Activated CD4-positive, CD25-positive, alpha-beta regulatory T cell treated with anti-CD3 and anti-CD28 coated beads, Interleukin-2, amount 50 U/mL, for 24 hours (primary cell): ENCODE results near the gene TSC22D1.
"Not testable (repeated sequence)": the region's sequence is repeated elsewhere in the genome, so short reads cannot be mapped to it uniquely, and the experiment has no call there.

ENCODE experiments used
- ATAC-seq, 2 donors: fragments of 150-1000 bp; cut with Tn5 transposase; one replicate each; pipeline ENCODE4 v1.10.0; 2021; ENCODE audit warnings: mild to moderate bottlenecking in 1 of 2, moderate library complexity in 1 of 2

Gene TSC22D1

DNA sequence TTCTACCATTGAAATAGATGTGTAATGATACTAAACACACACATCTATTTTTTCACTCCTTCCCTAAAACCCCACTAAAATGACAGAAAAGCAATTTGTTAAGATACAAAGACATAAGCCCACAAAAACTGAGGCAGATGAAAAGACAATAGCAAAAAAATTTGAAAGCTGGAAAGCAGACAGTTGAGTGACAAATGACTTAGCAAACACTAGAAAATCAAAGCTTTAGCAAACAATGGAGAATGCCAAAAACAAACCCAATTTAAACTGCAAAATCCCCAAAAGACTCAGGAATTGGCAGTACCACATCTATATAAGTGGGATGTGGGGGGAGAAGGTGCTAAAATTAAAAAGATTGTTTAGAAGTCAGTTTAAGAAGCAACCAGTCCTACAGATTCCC, 9.5 kb downstream of the TSC22D1 start:
- ATAC-seq: no peak

DNA sequence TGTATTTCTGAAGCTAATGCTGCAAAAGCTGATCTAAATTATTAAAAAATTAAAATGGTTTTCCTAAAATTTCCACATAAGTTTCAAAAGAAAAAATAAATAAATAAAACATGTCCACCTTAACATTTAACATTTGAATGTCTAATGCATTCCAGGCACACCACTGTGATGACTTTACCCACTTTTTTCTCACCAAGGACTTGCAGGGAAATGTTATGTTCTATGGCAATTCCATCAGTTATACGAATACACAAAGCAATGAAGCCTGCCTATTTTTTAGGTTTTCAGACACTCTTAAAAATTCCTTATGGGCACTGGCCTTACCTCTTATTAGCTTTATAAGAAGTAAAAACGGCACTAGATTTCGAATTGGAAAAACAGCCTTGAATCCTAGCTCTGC, 10.2 kb downstream of the TSC22D1 start:
- no peak for ATAC-seq

DNA sequence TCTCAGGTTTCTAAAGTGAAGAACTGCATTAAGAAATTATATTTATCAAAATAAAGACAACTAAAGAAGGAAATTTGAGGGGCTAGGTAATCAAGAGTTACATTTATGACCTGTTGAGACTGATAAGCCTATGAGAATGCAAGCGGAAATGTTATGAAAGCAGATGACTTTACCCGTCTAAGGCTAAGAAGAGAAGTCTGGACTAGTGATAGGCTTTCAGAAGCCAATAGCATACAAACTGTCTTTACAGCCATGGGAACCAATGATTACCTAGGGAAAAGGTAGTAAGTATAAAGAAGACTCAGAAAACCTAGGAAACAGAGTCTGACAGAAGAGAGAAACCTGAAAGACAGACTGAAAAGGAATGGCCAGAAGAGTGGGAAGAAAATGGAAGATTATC, 11.2 kb downstream of the TSC22D1 start:
- ATAC-seq: no peak

DNA sequence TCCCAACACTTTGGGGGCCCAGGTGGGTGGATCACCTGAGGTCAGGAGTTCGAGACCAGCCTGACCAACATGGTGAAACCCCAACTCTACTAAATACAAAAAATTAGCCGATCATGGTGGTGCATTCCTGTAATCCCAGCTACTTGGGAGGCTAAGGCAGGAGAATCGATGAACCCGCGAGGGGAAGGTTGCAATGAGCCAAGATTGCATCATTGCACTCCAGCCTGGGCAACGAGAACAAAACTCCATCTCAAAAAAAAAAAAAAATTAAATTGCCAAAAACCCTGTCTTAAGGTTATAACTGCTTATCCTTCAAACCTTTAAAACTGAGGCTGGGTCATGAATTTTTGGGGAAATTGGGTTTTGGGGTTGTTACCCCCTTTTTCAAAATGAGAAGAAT, 13.3 kb downstream of the TSC22D1 start:
- ATAC-seq: not testable (repeated sequence)

DNA sequence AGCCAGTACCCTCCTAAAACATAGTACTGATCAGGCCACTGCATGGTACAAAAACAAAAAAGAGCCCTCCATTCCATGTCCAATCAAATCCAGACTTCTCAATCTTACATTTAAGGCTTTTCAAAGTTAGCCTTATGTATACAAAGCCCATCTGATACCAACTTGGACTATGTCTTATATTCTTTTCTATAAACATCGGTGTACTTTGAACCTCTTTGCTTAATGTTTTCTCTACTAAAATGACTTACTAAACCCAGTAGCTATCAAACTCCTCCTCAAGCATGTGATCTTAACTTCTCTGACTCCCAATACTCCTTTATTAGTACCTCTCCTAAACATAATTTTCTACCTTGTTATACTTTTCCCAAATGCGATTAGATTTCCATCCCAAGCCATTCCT, 14.8 kb downstream of the TSC22D1 start:
- ATAC-seq: no peak

DNA sequence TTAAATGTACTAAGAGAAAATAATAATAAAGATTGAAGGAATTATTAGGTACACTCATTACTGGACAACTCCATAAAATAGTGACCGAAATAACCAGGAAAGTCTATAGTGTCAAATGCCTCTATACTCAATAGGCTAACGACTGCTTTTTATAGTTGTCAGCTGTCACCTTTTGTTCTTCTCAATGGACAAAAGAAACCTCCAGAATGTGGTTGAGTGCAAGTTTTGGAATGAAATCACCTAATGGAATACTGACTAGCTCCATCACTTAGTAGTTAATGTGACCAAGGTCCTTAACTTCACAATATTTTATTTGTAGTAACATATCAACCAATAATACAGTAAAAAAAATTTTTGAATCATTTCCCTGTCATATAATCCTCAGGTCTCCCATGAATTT, 18.1 kb downstream of the TSC22D1 start:
- no peak for ATAC-seq

DNA sequence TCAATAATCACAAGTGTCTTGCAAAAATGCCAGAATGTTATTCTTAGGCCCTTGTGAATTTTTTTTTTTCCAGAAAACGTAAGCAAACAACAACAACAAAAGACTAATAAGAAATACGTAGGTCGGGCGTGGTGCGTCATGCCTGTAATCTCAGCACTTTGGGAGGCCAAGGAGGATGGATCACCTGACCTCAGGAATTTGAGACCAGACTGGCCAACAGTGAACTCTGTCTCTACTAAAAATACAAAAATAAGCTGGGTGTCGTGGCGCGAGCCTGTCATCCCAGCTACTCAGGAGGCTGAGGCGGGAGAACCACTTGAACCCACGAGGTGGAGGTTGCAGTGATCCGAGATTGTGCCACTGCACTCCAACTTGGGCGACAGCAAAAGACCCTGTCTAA, 20.9 kb downstream of the TSC22D1 start:
- no peak for ATAC-seq

DNA sequence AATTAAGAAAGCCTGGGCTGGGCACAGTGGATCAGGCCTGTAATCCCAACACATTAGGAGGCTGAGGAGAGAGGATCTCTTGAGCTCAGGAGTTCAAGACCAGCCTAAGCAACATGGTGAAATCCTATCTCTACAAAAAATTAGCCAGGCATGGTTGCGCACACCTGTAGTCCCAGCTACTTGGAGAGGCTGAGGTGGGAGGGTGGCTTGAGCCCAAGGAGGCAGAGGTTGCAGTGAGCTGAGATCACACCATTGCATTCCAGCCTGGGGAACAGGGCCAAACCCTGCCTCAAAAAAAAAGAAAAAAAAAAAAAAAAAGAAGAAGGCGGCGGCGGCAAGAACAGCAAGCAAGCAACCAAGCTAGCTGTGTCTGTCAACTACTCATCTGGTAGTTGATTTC, 26.7 kb downstream of the TSC22D1 start:
- ATAC-seq: no peak

DNA sequence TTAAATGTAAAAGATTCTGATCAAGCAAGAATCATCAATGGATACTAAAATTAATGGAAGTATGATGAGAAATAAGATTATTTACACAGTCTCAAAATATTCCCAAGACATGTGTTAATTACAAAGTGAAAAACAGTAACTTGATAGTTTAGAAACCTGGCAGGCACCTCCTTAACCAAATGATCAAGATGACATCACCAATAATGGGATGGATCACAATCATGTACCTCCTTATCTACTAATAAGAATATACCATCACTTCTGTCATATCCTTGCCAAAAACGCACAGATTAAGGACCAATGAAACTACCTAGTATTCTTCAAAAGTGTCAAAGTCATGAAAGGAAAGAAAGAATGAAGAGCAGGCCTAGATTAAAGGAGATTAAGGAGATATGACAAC, 30.0 kb downstream of the TSC22D1 start:
- no peak for ATAC-seq

DNA sequence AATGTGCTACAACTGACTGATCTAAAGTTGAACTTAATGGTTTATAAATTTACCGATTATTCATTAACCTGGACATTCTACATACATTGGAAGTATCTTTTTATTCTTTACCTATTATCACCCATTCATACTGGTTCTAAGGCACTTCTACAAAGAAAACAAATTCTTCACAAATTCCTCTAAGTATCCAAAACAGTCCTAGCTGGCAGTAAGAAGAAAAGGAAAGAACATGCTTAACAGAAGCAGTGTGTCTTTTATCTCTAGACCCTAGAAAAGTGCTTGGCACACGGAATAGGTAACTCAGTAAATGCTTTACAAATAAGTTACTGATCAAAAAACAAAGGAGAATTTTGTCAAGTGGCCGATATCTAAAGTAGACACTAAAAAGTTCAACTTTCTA, 32.8 kb downstream of the TSC22D1 start:
- no peak for ATAC-seq

DNA sequence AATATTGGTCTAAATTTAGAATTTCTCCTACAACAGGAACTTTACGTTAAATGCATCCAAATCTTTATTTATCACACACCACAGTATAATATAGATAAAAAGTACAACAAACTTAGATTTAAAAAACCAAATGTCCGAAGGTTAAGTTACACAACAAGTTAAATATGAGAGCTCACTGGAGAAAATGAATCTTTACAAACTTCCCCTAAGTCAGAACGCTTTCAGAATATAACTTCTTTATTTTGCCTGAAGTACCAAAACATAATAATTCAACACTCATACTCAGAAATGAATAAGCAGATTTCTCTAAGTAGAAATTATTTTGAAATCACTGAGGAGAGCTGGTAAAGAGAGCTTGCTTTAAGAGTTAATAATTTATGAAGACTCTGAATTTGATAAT, 33.8 kb downstream of the TSC22D1 start:
- ATAC-seq: no peak

DNA sequence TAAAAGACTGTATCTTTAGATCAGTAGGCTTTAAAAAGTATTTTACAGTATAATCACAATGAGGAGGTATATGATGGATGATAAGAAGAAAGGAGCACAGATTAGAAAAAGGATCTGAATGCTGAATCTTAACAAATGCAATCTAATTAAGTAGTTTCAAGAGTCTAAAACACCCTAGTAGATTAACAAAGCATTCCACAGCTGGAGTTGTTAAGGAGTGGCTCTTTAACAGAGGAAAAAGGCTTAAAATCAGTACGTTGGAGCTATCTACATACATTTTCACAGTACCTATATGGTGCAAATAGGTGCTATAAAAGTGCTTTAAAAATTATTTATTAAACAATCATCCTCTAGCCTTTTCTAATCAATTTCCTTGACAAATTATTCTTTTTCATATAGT, 34.5 kb downstream of the TSC22D1 start:
- ATAC-seq: no peak

DNA sequence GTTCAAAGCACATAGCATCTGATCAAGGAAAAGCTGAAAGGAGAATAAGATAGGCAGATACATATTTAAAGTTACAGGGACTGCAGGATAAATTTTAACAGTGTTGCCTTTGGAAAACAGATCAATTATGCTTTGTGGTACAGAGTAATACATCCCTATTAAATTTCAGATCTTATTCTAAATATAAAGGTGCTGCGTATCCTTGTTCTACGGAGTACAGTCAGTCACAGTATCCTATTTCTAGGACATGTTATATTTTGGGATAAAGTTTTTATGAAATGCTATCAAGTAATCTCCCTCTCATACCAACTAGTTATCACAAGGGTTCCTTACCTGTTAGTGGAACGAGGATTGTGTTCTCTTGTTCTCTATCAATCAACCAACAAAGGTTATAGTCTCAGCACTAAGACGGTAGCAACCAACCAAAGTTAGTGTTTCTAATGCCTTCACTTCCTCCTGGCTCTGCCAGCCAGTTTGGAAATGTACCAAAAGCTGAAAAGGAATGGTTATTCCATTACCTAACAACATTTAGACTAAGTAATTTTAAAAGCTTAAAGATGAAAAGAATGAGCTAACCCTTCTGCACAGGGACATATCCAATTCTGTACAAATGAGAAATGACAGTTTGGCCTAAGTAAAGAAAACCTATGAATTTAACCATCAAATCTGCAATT, 35.2 kb downstream of the TSC22D1 start:
- no peak for ATAC-seq

DNA sequence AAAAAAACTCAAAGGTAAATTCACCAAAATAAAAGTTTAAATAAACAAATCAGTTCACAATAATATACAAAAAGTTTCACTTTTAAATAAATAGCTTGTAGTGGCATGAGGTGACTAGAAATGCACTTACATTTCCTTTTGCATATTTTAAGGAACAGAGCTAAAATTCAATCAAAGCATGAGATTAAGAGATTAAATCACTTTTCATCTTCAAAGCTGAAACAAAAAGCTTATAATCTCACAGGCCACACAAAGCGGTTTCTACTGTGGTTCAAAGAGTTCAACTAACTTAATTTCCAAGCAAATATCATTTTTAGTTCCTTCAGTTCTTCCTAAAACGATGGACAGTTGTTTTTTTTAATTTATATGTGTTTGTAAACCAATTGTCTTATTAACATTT, 38.9 kb downstream of the TSC22D1 start:
- no peak for ATAC-seq

DNA sequence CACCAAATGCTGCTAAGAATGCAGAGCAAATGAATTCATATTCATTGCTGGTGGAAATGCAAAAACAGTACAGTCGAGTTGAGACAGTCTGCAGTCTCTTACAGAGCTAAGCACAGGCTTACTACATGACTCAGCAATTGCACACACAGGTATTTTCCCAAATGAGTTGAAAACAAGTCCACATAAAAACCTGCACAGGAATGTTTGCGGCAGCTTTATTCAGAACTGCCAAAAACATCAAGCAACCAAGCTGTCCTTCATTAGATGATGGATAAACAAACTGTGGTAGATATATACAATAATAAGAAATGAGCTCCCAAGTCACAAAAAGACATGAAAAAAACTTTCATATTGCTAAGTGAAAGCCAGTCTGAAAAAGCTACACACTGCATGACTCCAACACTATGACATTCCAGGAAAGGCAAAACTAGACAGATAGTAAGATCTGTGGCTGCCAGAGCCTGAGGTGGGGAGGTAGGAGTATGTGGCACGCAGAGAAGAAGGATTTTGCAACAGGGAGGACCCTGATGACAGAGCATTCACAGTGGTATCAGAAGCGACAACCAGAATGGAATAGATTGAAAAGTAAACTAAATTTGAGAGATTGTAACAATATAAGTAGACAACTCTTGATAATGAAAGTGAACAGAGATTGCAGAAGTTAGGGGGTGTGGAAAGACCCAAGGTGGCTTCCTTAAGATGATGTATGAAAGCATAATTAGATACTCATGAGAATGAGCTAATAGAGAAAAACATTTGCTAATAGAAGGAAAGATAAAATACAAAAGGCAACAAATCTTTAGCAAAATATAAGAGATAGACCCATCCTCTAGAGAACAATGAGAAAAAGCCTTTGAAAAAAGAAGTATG, 52.7 kb downstream of the TSC22D1 start:
- ATAC-seq: peak in 1 of 2 donors; percentile 43

DNA sequence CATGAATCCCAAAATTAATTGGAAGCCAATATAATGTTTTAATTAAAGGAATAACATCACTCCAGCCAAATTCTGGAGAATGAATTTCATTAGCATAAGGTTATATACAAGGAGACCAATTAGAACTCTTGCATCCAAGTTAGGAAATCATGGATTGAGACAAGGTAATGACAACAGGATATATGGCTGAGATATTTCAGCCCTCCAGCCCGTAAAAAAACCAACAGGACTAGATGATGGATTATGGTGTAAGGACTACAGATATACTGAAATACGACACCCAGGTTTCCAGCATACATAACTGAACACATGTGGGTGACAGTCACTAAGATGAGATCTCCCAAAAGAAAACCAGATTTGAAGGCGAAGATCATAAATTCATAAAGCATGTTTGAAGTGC, 56.5 kb downstream of the TSC22D1 start:
- no peak for ATAC-seq

DNA sequence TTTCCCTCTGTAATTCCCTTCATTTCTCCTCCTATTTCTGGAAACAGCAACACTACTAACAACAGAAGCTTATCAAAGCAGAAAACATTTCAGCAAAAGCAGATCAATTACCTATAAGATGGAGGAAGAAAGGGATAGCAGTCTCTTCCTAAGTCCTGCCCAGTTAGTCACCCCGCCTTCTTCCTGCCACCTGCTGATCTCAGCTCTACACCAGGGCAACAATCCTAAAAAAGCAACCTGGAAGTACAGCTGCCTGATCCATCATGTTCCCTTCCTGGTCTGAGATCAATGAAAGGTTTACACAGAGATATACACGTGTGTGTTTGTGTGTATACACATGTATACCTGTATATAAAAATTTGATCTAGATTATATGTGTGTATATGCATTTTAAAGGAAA, 59.4 kb downstream of the TSC22D1 start:
- ATAC-seq: no peak

DNA sequence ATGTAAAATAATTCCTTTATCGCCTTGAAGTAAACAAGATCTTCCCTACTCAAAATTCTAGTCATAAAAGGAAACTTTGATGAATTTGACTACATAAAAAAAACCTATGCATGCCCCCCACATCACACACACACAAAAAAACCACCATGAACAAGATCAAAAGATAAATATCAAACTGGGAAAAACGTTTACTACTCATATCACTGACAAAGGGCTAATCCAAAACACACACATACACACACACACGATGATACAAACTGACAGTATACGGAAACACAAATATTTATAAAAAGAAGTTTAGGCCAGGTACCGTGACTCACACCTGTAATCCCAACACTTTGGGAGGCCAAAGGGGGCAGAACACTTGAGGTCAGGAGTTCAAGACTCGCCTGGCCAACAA, 61.9 kb downstream of the TSC22D1 start:
- ATAC-seq: no peak

DNA sequence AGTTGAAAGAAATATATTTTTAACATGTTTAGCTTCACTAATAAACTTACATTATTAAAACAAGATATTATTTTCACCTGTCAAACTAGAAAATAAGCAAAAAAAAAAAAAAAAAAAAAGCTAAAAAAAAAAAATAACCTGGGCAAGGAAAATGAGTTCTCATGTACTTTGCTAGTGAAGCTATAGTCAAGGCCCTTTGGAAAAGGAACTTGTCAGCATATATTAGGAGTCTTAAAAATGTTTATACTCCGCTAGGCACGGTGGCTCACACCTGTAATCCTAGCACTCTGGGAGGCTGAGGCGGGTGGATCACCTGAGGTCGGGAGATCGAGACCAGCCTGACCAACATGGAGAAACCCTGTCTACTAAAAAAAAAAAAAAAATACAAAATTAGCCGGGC, 66.3 kb downstream of the TSC22D1 start:
- not testable (repeated sequence) for ATAC-seq

DNA sequence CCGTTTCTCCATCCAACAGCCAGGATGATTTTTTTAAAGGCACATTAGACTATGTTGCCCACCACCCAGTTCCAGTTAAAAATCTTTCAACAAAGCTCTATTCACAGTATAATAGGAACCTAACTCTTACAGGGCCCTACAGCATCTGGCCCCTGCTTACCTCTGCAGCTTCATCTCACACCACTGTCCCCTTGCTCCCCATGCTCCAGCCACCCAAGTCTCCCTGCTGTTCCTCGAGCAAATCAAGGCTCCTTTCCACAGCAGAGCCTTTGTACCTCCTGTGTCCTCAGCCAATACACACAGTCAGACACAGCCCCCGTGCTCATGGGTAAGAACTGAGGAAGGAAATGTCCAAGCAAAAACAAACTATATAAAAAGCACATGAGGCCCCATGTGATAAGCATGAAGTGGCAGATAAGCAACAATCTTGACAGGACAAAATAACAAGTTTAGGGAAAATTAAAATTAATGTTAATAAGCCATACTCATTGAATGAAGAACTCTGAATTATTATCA, 67.5 kb downstream of the TSC22D1 start:
- no peak for ATAC-seq

DNA sequence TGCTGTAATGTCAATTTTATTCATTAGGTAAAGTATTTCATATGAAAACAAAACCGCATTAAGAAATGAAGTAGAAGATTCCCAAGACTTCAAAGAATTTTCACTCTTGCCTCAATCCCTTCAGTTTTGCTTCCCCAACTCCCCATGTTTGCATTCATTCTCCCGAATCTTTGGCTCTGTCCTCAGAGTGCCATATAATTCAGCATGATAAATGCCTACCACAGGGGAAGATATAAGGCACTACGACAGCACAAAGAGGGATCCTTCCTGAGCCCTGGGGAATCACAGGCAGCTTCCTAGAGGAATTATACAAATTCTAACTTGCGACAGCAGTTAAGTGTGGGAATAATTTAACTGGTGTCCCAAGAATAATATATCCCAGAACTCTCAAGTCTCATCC, 68.5 kb downstream of the TSC22D1 start:
- ATAC-seq: no peak

DNA sequence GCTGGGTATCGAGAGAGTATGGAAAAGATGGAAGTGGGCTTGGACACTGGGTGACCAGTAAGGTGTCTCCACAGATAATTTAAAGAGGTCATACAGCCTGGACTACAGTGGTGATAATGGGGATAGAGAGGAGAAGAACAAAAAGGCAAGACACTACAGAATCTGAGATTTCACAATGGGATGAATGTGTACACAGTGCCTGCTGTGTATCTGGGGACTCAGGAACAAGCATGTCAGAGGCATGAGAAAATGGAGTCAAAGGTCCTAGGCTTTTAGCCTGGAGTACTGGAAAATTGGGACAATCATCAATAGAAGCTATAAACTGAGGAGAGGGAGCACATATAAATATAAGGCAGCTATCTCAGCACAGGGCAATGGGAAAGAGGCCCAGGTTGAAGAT, 69.4 kb downstream of the TSC22D1 start:
- no peak for ATAC-seq

DNA sequence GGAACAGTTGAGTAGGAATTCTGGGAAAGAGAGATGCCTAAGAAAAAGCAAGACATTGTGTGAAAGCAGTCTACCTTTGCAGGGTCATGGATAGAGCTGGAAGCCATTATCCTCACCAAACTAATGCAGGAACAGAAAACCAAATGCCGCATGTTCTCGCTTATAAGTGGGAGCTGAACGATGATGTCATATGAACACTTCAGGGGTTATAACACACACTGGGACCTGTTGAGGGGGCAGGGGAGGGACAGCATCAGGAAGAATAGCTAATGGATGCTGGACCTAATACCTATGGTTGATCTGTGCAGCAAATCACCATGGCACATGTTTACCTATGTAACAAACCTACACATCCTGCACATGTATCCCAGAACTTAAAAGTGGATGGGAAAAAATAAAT, 69.9 kb downstream of the TSC22D1 start:
- no peak for ATAC-seq

DNA sequence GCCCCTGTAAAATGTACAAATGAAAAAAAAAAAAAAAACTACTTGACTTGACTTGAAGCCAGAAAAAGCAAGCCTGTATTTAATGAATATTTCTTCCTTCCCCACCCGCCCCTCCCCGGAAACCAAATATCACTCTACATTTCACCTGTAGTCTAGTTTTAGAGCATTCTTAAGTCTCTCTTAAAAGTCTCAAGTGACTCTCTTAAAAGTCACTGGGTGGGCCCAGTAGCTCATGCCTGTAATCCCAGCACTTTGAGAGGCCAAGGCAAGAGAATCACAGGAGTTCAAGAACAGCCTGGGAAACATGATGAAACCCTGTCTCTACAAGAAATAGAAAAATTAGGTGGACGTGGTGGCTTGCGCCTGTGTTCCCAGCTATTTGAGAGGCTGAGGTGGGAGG, 72.0 kb downstream of the TSC22D1 start:
- ATAC-seq: no peak
